Endodermal cell (in vitro differentiated cells): ENCODE results near the gene DSCAML1. TPM values are rescaled to one million over a fixed set of nuclear protein-coding genes. Genes with fewer than 3 reads are reported as not detected.

Experiments used
- DNase-seq: peaks from one replicate; pipeline ENCODE4 v3.0.0-alpha.2; 2017
- H3K27ac ChIP-seq: 2 replicates; pipeline ENCODE4 v1.5.1; 2013; ENCODE audit warnings: mild to moderate bottlenecking, low read depth, low read length, moderate library complexity
- H3K27me3 ChIP-seq: 2 replicates; pipeline ENCODE4 v1.6.1; 2013; ENCODE audit warnings: mild to moderate bottlenecking, low read length, moderate library complexity; ENCODE audit not compliant: insufficient read depth, control insufficient read depth, poor library complexity, severe bottlenecking
- H3K36me3 ChIP-seq: 2 replicates; pipeline ENCODE4 v1.7.0; 2013; ENCODE audit warnings: mild to moderate bottlenecking, low read length, moderate library complexity; ENCODE audit not compliant: control insufficient read depth, insufficient read depth
- H3K4me1 ChIP-seq: one replicate; pipeline ENCODE4 v1.7.0; 2013; ENCODE audit warnings: low read length; ENCODE audit not compliant: control insufficient read depth, insufficient read depth
- H3K4me3 ChIP-seq: 2 replicates; pipeline ENCODE4 v1.5.1; 2013; ENCODE audit warnings: mild to moderate bottlenecking, low read length, moderate library complexity
- H3K9ac ChIP-seq: 2 replicates; pipeline ENCODE4 v1.6.1; 2013; ENCODE audit warnings: mild to moderate bottlenecking, low read length, moderate library complexity; ENCODE audit not compliant: poor library complexity, severe bottlenecking; ENCODE audit errors: extremely low read depth
- H3K9me3 ChIP-seq: 2 replicates; pipeline ENCODE4 v1.6.1; 2013; ENCODE audit warnings: mild to moderate bottlenecking, low read length, moderate library complexity; ENCODE audit not compliant: control insufficient read depth
- H3K27ac Mint-ChIP-seq: 2 replicates; pipeline ENCODE4 v1.8.0; 2020; ENCODE audit warnings: mixed read lengths
- H3K27me3 Mint-ChIP-seq: 2 replicates; pipeline ENCODE4 v1.8.0; 2021; ENCODE audit warnings: mild to moderate bottlenecking, mixed read lengths; ENCODE audit not compliant: insufficient read depth
- H3K36me3 Mint-ChIP-seq: 2 replicates; pipeline ENCODE4 v1.8.0; 2020; ENCODE audit warnings: low read depth, mixed read lengths
- H3K4me1 Mint-ChIP-seq: 2 replicates; pipeline ENCODE4 v1.8.0; 2020; ENCODE audit warnings: mixed read lengths
- H3K4me3 Mint-ChIP-seq: 2 replicates; pipeline ENCODE4 v1.8.0; 2020; ENCODE audit warnings: mild to moderate bottlenecking, moderate library complexity, mixed read lengths
- H3K9me3 Mint-ChIP-seq: 2 replicates; pipeline ENCODE4 v1.8.0; 2020; ENCODE audit warnings: mild to moderate bottlenecking, mixed read lengths
- CTCF ChIP-seq: fragments of 200-600 bp; sonication (generic); conservative IDR thresholded peaks from 2 replicates; pipeline ENCODE4 v1.5.0; 2021; ENCODE audit warnings: antibody characterized with exemption, mild to moderate bottlenecking
- WGBS, 2 experiments: methylation state at CpG; one replicate each; pipeline versions ENCODE4 v1.1.5 to v1.1.7; 2013; ENCODE audit warnings: missing lambda C conversion rate in 2 of 2, mixed read lengths in 1 of 2; ENCODE audit not compliant: insufficient coverage in 1 of 2, insufficient read length in 1 of 2; 5-methylcytosine and 5-hydroxymethylcytosine counted together
- total RNA-seq, 2 donors: library from RNA; stranded (reverse); fragmentation: NEBNext Ultra II Directional in 1 of 2; extraction: Animal tissue kit (Norgen Biotek cat#: 25700) in 1 of 2; gene quantifications; 2 replicates in 1 of 2; 3 replicates in 1 of 2; pipeline ENCODE4 v1.2.1, GENCODE V29; 2021

DSCAML1 gene
- total RNA-seq, 2 donors from 2014 or later = 5.6 to 10.9 TPM

GRCh38 chr11:117613521-117613920 is 183.5 kb downstream of the DSCAML1 start:
- Mint-ChIP-seq H3K27ac (no peak overlapping the region), H3K36me3 (no peaks in the 10 kb centered on the region), H3K4me1 (peaks cover 24% of the 10 kb centered on the region), H3K9me3 (no peaks in the 10 kb centered on the region), H3K27me3 (peaks cover 37% of the 10 kb centered on the region), H3K4me3 (no peak overlapping the region)
- 29 to 42% methylated on average over 2 to 4 of the region's 6 CpGs for WGBS, 2 experiments
- Histone ChIP-seq H3K9me3 (no peaks in the 10 kb centered on the region), H3K36me3 (no peaks in the 10 kb centered on the region), H3K27me3 (peaks cover 63% of the 10 kb centered on the region), H3K4me1 (peaks cover 3% of the 10 kb centered on the region), H3K9ac (no peak overlapping the region), H3K4me3 (no peak overlapping the region), H3K27ac (no peak overlapping the region)
- peak; percentile 85 for DNase-seq
- no peak for TF ChIP-seq CTCF

DNA sequence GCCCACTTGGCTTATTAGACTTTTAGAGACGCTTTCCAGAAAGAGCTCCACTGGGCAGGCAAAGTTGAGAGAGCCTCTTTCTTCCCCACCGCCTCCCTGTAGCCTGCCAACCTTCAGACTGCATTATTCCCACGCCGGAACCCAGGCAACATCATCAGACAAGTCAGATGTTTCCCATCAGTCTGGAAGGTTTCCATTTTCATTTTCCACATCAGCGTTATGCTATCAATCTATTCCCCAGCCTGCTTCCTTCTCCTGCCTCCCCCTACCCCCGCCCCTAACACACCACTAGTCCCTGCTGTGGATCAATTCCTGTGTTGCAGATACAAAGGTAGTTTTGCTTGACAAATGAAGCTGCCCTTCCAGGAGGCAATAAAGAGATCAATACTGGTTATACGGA is 184.8 kb downstream of the DSCAML1 start:
- no peaks in the 10 kb centered on the region for H3K36me3 ChIP-seq
- no peak for TF ChIP-seq CTCF
- no peaks in the 10 kb centered on the region for H3K9me3 Mint-ChIP-seq
- no peaks in the 10 kb centered on the region for H3K36me3 Mint-ChIP-seq
- DNase-seq = peak; percentile 38
- H3K27me3 ChIP-seq = peaks cover 67% of the 10 kb centered on the region
- H3K27me3 Mint-ChIP-seq = peaks cover 47% of the 10 kb centered on the region
- no peak overlapping the region for H3K27ac Mint-ChIP-seq
- peaks cover 3% of the 10 kb centered on the region for H3K4me1 ChIP-seq
- no peaks in the 10 kb centered on the region for H3K9me3 ChIP-seq
- H3K4me1 Mint-ChIP-seq = peaks cover 29% of the 10 kb centered on the region
- no peak overlapping the region for H3K9ac ChIP-seq
- no peak overlapping the region for H3K4me3 ChIP-seq
- H3K4me3 Mint-ChIP-seq = no peak overlapping the region
- WGBS, 2 experiments = 81 to 92% methylated on average over 6 to 7 of the region's 7 CpGs
- no peak overlapping the region for H3K27ac ChIP-seq

DNA sequence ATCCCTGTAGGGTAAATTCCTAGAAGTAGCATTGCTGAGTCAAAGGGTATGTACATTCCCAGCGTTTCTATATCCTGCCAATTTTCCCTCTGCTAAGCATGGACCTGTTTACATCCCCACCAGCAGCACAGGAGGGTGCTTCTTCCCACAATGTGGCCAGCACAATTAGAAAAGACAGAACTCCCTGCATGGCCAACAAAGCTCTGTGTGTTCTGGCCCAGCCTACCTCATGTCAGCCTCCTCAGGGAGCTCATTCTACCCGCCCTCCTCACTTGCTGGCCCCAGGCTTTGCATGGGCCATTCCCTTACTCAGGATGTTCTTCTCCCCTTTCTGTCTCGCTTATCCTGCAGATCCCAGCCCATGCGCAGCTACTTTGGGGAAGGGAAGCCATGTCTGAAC is 186.1 kb downstream of the DSCAML1 start:
- Mint-ChIP-seq H3K27ac (no peak overlapping the region), H3K4me1 (peaks cover 41% of the 10 kb centered on the region), H3K27me3 (peaks cover 57% of the 10 kb centered on the region), H3K36me3 (no peaks in the 10 kb centered on the region), H3K9me3 (no peaks in the 10 kb centered on the region), H3K4me3 (no peak overlapping the region)
- TF ChIP-seq CTCF = no peak
- Histone ChIP-seq H3K9ac (no peak overlapping the region), H3K27me3 (peaks cover 79% of the 10 kb centered on the region), H3K4me1 (peaks cover 3% of the 10 kb centered on the region), H3K27ac (no peak overlapping the region), H3K9me3 (no peaks in the 10 kb centered on the region), H3K4me3 (no peak overlapping the region), H3K36me3 (no peaks in the 10 kb centered on the region)
- WGBS, 2 experiments = 50 to 68% methylated on average over 1 to 4 of the region's 4 CpGs
- DNase-seq = no peak
